CD8-positive, alpha-beta memory T cell (primary cell): Measurements from ENCODE around the gene TMEM259. TPM values are rescaled to one million over a fixed set of nuclear protein-coding genes. Genes with fewer than 3 reads are reported as not detected.

Experiments used
- CTCF ChIA-PET: fragments of 350-600 bp; sonication (Branson Sonifier 250); formaldehyde crosslinking; loops from one replicate; lab custom pipeline; 2021; ENCODE audit warnings: antibody characterized with exemption; lab: Charles Lee
- POLR2A ChIA-PET: fragments of 350-600 bp; sonication (Branson Sonifier 250); formaldehyde crosslinking; loops from one replicate; lab custom pipeline; 2021; ENCODE audit warnings: antibody characterized with exemption; lab: Charles Lee
- DNase-seq, 5 donors: peaks; one replicate each; pipeline versions ENCODE4 v3.0.0 to v3.0.0-alpha.2; 2020 to 2022; ENCODE audit warnings: mixed read lengths in 1 of 5
- H3K27ac ChIP-seq: one replicate; pipeline ENCODE4 v1.7.0; 2013; ENCODE audit warnings: low read depth, mild to moderate bottlenecking, low read length, moderate library complexity
- H3K27me3 ChIP-seq: 2 replicates; pipeline ENCODE4 v1.7.0; 2013; ENCODE audit warnings: low read length, mild to moderate bottlenecking; ENCODE audit not compliant: insufficient read depth, poor library complexity, severe bottlenecking
- H3K36me3 ChIP-seq: 2 replicates; pipeline ENCODE4 v1.7.0; 2013; ENCODE audit warnings: mild to moderate bottlenecking, low read length, moderate library complexity; ENCODE audit not compliant: insufficient read depth
- H3K4me1 ChIP-seq: 2 replicates; pipeline ENCODE4 v1.7.0; 2013; ENCODE audit warnings: mild to moderate bottlenecking, low read length, moderate library complexity; ENCODE audit not compliant: insufficient read depth
- H3K4me3 ChIP-seq: 2 replicates; pipeline ENCODE4 v1.7.0; 2013; ENCODE audit warnings: mild to moderate bottlenecking, low read length
- H3K9me3 ChIP-seq: 2 replicates; pipeline ENCODE4 v1.7.0; 2013; ENCODE audit warnings: mild to moderate bottlenecking, low read length
- H3K27ac Mint-ChIP-seq, 8 donors: one replicate each; pipeline ENCODE4 v1.8.0; 2020 to 2021; ENCODE audit warnings: mixed read lengths in 8 of 8, mild to moderate bottlenecking in 6 of 8, inconsistent platforms in 3 of 8, moderate library complexity in 3 of 8
- H3K27me3 Mint-ChIP-seq, 2 donors: one replicate each; pipeline ENCODE4 v1.8.0; 2020 to 2021; ENCODE audit warnings: mixed read lengths in 2 of 2, mild to moderate bottlenecking in 1 of 2, moderate library complexity in 1 of 2
- H3K36me3 Mint-ChIP-seq, 3 donors: one replicate each; pipeline ENCODE4 v1.8.0; 2020 to 2021; ENCODE audit warnings: mixed read lengths in 3 of 3, inconsistent platforms in 1 of 3, mild to moderate bottlenecking in 1 of 3
- H3K4me1 Mint-ChIP-seq, 3 donors: one replicate each; pipeline ENCODE4 v1.8.0; 2020 to 2021; ENCODE audit warnings: mixed read lengths in 3 of 3, inconsistent platforms in 1 of 3, mild to moderate bottlenecking in 1 of 3
- H3K4me3 Mint-ChIP-seq, 7 donors: one replicate each; pipeline ENCODE4 v1.8.0; 2020 to 2021; ENCODE audit warnings: mixed read lengths in 7 of 7, mild to moderate bottlenecking in 6 of 7, moderate library complexity in 4 of 7, inconsistent platforms in 2 of 7
- H3K9me3 Mint-ChIP-seq, 5 donors: one replicate each; pipeline ENCODE4 v1.8.0; 2020 to 2022; ENCODE audit warnings: mixed read lengths in 5 of 5, mild to moderate bottlenecking in 3 of 5, moderate library complexity in 2 of 5, inconsistent platforms in 1 of 5
- polyA plus RNA-seq: library from polyadenylated mRNA; unstranded; fragments of 300-500 nt; fragmentation: Illumina TruSeq; gene quantifications from one replicate; pipeline ENCODE4 v1.2.3, GENCODE V29; 2021
- total RNA-seq, 2 experiments: library from RNA; stranded (reverse); gene quantifications; one replicate each; pipeline ENCODE4 v1.2.3, GENCODE V29; 2021

TMEM259 gene
- total and polyA plus RNA-seq, 3 experiments from 2014 or later = 84.6 to 157 (median 151) TPM

DNA sequence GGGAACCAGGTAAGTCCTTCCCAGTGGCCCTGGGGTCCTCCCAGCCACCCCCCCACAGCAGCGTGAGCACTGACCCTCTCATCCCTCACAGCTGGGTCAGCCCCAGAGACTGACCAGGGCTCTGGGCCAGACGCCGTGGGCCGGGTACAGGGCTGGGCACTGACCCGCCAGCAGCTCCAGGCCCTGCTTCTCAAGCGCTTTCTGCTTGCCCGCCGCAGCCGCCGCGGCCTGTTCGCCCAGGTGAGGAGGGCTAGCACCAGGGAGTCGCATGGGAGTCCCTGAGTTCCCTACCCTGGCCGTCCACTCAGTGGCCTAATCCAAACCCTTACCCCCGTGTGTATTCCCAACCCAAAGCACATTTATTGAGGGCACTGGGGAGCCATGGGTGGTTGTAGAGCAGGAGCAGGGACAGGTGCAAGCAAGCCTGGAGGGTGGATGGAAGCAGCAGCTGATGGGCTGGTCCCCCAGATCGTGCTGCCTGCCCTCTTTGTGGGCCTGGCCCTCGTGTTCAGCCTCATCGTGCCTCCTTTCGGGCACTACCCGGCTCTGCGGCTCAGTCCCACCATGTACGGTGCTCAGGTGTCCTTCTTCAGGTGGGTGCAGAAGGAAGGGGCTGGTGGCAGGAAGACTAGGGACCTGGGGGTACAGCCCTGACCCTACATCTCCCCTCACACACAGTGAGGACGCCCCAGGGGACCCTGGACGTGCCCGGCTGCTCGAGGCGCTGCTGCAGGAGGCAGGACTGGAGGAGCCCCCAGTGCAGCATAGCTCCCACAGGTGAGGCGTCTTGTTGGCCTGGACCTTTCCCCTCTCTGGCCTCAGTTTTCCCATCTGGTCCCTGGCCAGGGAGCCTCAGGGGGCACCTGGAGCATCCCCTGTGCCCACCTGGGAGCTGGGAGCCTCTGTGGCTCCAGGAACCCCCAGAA, 33.4 kb upstream of the TMEM259 start:
- Histone ChIP-seq H3K4me1 (peaks cover 20% of the 10 kb centered on the region), H3K27ac (no peak overlapping the region), H3K27me3 (no peaks in the 10 kb centered on the region), H3K9me3 (no peaks in the 10 kb centered on the region), H3K36me3 (peaks cover 11% of the 10 kb centered on the region), H3K4me3 (no peak overlapping the region)
- Mint-ChIP-seq H3K4me1 (peaks cover 26 to 35% (median 30%) of the 10 kb centered on the region in 3 donors), H3K27ac (no peak overlapping the region), H3K9me3 (peaks cover 0 to 4% (median 0%) of the 10 kb centered on the region in 5 donors), H3K36me3 (peaks cover 0 to 59% (median 4%) of the 10 kb centered on the region in 3 donors), H3K27me3 (no peaks in the 10 kb centered on the region), H3K4me3 (no peak overlapping the region)
- ChIA-PET CTCF (interaction anchor here (0.6 to 2.0 kb wide), 6 partner anchors 10 to 184 kb away, joined by 3 to 7 read pairs (median 3); no protein-coding TSS in a partner anchor), POLR2A (interaction anchor here (0.6 to 1.2 kb wide), 5 partner anchors 10 to 144 kb away, joined by 3 to 4 read pairs (median 3); no protein-coding TSS in a partner anchor)
- DNase-seq = no peak

DNA sequence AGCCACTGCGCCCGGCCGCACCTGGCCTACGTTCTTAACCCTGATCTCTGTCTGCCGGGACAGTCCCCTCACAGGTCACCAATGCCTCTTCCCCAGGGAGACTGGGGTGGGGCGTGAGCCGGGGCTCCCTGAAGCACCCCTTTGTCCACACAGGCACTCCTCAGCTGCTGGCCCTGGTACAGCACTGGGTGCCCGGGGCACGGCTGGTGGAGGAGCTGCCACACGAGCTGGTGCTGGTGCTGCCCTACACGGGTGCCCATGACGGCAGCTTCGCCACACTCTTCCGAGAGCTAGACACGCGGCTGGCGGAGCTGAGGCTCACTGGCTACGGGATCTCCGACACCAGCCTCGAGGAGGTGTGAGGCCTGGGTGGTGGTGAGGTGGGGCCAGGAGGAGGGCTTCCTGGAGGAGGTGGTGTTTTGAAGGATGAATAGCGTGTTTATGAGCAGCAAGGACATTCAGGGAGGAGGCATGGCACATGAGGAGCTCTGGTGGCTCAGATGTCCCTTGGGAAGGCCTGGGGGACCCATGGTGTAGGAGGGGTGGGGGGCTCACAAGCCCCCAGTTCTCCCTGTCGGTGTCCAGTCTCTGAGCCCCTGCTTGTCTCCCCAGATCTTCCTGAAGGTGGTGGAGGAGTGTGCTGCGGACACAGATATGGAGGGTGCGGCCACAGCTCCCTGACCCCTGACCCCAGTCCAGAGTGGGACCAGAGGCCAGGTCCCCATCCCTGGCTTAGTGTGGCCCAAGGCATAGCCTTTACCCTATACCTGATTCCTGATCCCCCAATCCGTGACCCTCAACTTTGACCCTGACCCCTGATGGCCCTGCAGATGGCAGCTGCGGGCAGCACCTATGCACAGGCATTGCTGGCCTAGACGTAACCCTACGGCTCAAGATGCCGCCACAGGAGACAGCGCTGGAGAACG, 32.5 kb upstream of the TMEM259 start:
- no peaks in the 10 kb centered on the region for H3K27me3 Mint-ChIP-seq
- no peaks in the 10 kb centered on the region for H3K9me3 ChIP-seq
- ChIA-PET CTCF (interaction anchor here (0.6 to 1.2 kb wide), 5 partner anchors 11 to 141 kb away, joined by 3 to 4 read pairs (median 3); no protein-coding TSS in a partner anchor), POLR2A (interaction anchor here (0.6 to 1.0 kb wide), 3 partner anchors 11 to 144 kb away, joined by 3 to 4 read pairs (median 3); no protein-coding TSS in a partner anchor)
- H3K9me3 Mint-ChIP-seq = peaks cover 0 to 4% (median 0%) of the 10 kb centered on the region in 5 donors
- DNase-seq = no peak
- no peak overlapping the region for H3K4me3 Mint-ChIP-seq
- no peak overlapping the region for H3K27ac ChIP-seq
- H3K36me3 ChIP-seq = peaks cover 11% of the 10 kb centered on the region
- no peak overlapping the region for H3K4me3 ChIP-seq
- peak overlapping the region in 3 of 8 donors; percentile 29 to 91 (median 54) for H3K27ac Mint-ChIP-seq
- peaks cover 25 to 34% (median 28%) of the 10 kb centered on the region in 3 donors for H3K4me1 Mint-ChIP-seq
- no peaks in the 10 kb centered on the region for H3K27me3 ChIP-seq
- H3K4me1 ChIP-seq = peaks cover 15% of the 10 kb centered on the region
- peaks cover 0 to 60% (median 4%) of the 10 kb centered on the region in 3 donors for H3K36me3 Mint-ChIP-seq

DNA sequence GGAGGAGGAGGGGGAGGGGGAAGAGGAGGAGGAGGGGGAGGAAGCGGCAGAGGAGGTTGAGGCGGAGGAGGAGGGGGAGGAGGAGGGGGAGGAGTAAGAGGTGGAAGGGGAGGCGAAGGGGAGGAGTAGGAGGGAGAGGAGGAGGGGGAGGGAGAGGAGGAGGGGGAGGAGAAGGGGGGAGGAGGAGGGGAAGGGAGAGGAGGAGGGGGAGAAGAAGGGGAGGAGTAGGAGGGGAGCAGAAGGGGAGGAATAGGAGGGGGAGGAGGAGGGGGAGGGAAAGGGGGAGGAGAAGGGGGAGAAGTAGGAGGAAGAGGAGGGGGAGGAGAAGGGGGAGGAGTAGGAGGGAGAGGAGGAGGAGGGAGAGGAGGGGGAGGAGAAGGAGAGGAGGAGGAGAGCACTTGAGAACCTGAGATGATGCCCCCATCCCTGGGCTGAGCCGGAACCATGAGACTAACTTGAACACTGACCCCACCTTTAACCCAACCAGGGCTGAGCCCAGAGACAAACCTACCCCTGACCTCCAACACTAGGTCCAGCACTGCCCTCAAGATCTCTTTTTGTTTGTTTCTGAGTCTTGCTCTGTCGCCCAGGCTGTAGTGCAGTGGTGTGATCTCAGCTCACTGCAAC, 31.5 kb upstream of the TMEM259 start:
- no peak for DNase-seq
- no peak overlapping the region for H3K4me3 ChIP-seq
- no peaks in the 10 kb centered on the region for H3K9me3 ChIP-seq
- peaks cover 5% of the 10 kb centered on the region for H3K4me1 ChIP-seq
- Mint-ChIP-seq H3K4me1 (peaks cover 15 to 24% (median 18%) of the 10 kb centered on the region in 3 donors), H3K36me3 (peaks cover 0 to 54% (median 4%) of the 10 kb centered on the region in 3 donors), H3K27me3 (no peaks in the 10 kb centered on the region), H3K9me3 (peaks cover 0 to 4% (median 0%) of the 10 kb centered on the region in 5 donors), H3K27ac (peak overlapping the region in 4 of 8 donors; percentile 29 to 76 (median 52)), H3K4me3 (no peak overlapping the region)
- peaks cover 11% of the 10 kb centered on the region for H3K36me3 ChIP-seq
- POLR2A ChIA-PET = no interaction called here
- no peak overlapping the region for H3K27ac ChIP-seq
- no peaks in the 10 kb centered on the region for H3K27me3 ChIP-seq
- CTCF ChIA-PET = interaction anchor here (0.9 kb wide), 1 partner anchor 61 kb away, joined by 3 read pairs; no protein-coding TSS in a partner anchor

DNA sequence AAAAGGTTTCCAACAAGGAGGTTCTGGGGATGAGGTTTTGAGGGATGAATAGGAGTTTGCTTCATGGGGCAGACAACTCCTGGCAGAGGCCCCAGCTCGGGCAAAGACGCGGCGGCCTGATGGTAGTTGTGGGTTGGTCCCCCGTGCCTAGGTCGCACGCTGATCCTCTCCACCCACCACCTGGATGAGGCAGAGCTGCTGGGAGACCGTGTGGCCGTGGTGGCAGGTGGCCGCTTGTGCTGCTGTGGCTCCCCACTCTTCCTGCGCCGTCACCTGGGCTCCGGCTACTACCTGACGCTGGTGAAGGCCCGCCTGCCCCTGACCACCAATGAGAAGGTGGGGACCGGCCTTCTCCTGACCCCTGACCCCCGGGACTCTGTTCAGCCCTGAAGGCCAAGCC, 30.9 kb upstream of the TMEM259 start:
- no peak overlapping the region for H3K4me3 Mint-ChIP-seq
- Histone ChIP-seq H3K4me3 (no peak overlapping the region), H3K9me3 (no peaks in the 10 kb centered on the region), H3K27ac (no peak overlapping the region), H3K36me3 (peaks cover 7% of the 10 kb centered on the region), H3K27me3 (no peaks in the 10 kb centered on the region), H3K4me1 (no peaks in the 10 kb centered on the region)
- ChIA-PET CTCF (interaction anchor here (1.2 kb wide), 1 partner anchor 50 kb away, joined by 4 read pairs; no protein-coding TSS in a partner anchor), POLR2A (no interaction called here)
- H3K27me3 Mint-ChIP-seq = no peaks in the 10 kb centered on the region
- peak overlapping the region in 6 of 8 donors; percentile 33 to 73 (median 51) for H3K27ac Mint-ChIP-seq
- no peak for DNase-seq
- peaks cover 0 to 51% (median 4%) of the 10 kb centered on the region in 3 donors for H3K36me3 Mint-ChIP-seq
- H3K9me3 Mint-ChIP-seq = peaks cover 0 to 2% (median 0%) of the 10 kb centered on the region in 5 donors
- H3K4me1 Mint-ChIP-seq = peaks cover 10 to 17% (median 11%) of the 10 kb centered on the region in 3 donors

DNA sequence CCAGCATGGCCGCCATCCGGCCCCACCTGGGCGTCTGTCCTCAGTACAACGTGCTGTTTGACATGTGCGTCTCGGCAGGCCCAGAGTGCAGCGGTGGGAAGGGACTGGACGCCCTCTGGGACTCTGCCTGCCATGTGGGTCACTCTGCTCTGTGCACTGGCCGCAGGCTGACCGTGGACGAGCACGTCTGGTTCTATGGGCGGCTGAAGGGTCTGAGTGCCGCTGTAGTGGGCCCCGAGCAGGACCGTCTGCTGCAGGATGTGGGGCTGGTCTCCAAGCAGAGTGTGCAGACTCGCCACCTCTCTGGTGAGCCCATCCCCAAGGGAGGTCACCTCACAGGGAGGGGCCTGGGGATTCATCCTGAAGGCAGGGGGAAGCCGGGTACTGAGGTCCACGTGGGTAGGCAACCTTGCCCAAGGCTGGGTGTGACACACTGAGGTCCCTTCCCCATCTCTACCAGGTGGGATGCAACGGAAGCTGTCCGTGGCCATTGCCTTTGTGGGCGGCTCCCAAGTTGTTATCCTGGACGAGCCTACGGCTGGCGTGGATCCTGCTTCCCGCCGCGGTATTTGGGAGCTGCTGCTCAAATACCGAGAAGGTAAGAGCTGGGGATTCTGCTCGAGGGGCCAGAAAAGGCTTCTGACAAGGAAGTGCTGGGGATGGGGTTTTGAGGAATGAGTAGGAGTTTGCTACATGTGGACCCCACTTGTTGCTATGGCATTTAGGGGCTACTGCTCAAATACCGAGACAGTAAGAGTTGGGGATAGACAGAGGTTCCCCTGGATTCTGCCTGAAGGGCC, 30.3 kb upstream of the TMEM259 start:
- H3K9me3 ChIP-seq = no peaks in the 10 kb centered on the region
- Mint-ChIP-seq H3K27me3 (no peaks in the 10 kb centered on the region), H3K4me1 (peaks cover 5 to 13% (median 7%) of the 10 kb centered on the region in 3 donors), H3K36me3 (peaks cover 0 to 47% (median 0%) of the 10 kb centered on the region in 3 donors), H3K4me3 (no peak overlapping the region), H3K9me3 (no peaks in the 10 kb centered on the region), H3K27ac (peak overlapping the region in 6 of 8 donors; percentile 33 to 73 (median 51))
- no peak for DNase-seq
- H3K4me1 ChIP-seq = no peaks in the 10 kb centered on the region
- H3K27me3 ChIP-seq = no peaks in the 10 kb centered on the region
- H3K27ac ChIP-seq = no peak overlapping the region
- POLR2A ChIA-PET = no interaction called here
- CTCF ChIA-PET = interaction anchor here (0.8 to 1.2 kb wide), 2 partner anchors 14 to 50 kb away, joined by 4 read pairs; no protein-coding TSS in a partner anchor
- no peak overlapping the region for H3K4me3 ChIP-seq
- H3K36me3 ChIP-seq = peaks cover under 1% of the 10 kb centered on the region

GRCh38 chr19:1049800-1050199, 28.9 kb upstream of the TMEM259 start:
- ChIA-PET POLR2A (no interaction called here), CTCF (no interaction called here)
- H3K36me3 Mint-ChIP-seq = peaks cover 0 to 49% (median 2%) of the 10 kb centered on the region in 3 donors
- Histone ChIP-seq H3K9me3 (no peaks in the 10 kb centered on the region), H3K4me1 (no peaks in the 10 kb centered on the region), H3K4me3 (no peak overlapping the region), H3K36me3 (no peaks in the 10 kb centered on the region), H3K27ac (no peak overlapping the region), H3K27me3 (no peaks in the 10 kb centered on the region)
- no peak overlapping the region for H3K4me3 Mint-ChIP-seq
- DNase-seq = peak in 1 of 5 donors; percentile 48
- H3K4me1 Mint-ChIP-seq = peaks cover 9 to 17% (median 10%) of the 10 kb centered on the region in 3 donors
- H3K27ac Mint-ChIP-seq = peak overlapping the region in 2 of 8 donors; percentile 3 to 29
- H3K27me3 Mint-ChIP-seq = peaks cover 0 to 1% of the 10 kb centered on the region in 2 donors
- no peaks in the 10 kb centered on the region for H3K9me3 Mint-ChIP-seq
